IPS-11a (cell line): ENCODE data around the gene MPHOSPH9.

Source experiments
- H3K4me3 ChIP-seq: one replicate; pipeline ENCODE4 v1.5.1; 2013; ENCODE audit warnings: low read depth, low read length, control low read depth

MPHOSPH9 gene

DNA sequence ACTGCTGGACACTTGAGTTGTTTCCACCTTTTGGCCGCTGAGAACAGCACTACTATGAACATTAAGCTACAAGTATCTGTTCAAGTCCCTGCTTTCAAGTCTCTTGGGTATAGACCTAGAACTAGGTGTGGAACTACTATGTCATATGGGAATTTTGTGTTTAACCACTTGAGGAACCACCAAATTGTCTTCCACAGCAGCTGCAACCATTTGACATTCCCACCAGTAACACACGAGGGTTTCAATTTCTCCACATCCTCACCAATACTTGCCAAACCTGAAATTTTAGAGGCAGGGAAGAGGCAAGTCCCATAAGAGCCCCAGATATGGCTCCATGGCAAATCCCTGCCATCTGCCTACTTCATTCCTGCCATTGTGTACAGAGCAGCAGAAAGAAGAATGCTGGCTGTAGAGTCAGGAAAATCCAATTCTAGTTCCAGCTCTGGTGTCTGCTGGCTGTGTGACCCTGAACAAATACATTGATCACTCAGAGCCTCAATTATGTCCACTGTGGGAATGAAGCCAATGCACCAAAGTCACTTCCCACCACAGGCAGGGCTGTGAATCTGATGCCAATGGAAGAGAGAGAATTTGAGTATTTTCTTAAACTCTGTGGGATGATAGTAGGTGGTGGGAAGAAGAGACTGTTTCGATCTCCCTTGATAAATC, 99.9 kb downstream of the MPHOSPH9 start:
- no peak overlapping the region for H3K4me3 ChIP-seq

DNA sequence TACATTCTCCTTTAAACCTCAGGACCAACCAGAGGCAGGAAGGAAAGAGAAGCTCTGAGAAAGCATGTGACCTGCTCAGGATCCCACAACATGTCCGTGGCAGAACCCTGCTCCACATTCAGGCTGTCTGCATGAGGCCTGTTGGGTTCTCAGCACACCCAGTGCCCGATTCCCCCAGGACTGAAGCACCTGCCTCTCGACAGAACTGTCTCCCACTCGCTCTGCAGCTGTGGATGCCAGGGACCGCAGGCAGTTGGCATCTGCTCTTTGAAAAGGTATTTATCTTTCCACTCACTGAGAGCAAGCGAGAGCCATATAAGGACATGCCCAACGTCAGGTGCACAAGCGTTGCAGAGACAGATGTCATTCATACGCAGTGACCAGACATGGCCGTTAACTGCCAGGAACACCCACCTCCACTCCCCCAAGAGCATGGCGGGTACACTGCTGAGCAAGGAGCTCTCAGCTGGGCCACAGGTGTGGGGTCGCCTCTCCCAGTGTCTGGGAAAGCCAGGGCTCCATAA, 101.0 kb downstream of the MPHOSPH9 start:
- H3K4me3 ChIP-seq: no peak overlapping the region

DNA sequence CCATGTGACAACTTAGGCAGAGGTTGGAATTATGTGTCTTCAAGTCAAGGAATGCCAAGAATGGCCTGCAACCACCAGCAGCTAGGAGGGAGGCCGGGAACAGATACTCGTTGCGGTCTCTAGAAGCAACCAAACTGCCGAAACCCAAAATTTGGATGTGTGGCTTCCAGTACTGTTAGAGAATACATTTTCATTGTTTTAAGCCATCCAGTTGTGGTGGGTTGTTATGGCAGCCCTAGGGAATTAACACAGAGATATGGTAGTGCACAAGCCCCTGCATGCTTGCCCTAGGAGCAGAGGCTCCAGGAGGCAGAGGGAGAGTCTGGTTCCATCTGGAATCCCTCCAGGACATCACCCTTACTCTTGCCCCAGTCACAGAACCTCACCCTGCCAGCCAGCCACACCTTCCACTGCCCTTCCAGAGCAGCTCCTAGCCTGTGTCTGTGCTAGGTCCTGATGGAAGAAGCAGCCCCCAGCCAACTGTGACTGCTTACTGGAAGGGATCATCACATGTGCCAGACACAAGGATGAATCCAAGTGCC, 101.6 kb downstream of the MPHOSPH9 start:
- H3K4me3 ChIP-seq: no peak overlapping the region

DNA sequence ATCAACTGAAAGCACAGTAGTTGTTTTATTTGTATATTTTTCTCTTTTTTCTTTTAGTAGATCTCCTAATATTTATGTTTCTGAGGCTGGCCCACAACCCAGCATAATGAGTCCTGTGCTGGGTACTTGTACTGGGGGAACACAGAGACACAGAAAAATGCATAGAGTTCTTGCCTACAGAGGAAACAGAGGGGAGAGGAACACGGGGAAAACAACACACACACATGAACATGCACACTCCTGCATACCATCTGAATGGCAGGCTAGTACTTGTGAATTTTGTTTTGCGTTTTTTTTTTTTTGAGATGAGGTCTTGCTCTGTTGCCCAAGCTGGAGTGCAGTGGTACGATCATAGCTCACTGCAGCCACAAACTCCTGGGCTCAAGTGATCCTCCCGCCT, 103.3 kb downstream of the MPHOSPH9 start:
- H3K4me3 ChIP-seq: no peak overlapping the region

DNA sequence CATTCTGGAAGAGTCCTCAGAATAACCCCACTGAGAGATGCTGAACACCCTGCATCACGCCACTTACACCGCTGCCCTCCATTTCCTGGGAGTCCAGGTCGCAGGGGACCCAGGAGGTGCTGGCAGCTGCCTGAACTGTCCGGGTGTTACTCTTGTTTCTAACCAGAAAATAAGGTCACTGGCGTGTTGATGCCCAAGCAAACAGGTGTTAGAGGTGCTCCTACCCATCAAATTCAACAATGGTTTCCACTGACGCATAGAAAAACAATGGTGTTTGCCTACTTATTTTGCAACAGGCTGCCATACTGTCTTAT, 105.8 kb downstream of the MPHOSPH9 start:
- H3K4me3 ChIP-seq: no peak overlapping the region

DNA sequence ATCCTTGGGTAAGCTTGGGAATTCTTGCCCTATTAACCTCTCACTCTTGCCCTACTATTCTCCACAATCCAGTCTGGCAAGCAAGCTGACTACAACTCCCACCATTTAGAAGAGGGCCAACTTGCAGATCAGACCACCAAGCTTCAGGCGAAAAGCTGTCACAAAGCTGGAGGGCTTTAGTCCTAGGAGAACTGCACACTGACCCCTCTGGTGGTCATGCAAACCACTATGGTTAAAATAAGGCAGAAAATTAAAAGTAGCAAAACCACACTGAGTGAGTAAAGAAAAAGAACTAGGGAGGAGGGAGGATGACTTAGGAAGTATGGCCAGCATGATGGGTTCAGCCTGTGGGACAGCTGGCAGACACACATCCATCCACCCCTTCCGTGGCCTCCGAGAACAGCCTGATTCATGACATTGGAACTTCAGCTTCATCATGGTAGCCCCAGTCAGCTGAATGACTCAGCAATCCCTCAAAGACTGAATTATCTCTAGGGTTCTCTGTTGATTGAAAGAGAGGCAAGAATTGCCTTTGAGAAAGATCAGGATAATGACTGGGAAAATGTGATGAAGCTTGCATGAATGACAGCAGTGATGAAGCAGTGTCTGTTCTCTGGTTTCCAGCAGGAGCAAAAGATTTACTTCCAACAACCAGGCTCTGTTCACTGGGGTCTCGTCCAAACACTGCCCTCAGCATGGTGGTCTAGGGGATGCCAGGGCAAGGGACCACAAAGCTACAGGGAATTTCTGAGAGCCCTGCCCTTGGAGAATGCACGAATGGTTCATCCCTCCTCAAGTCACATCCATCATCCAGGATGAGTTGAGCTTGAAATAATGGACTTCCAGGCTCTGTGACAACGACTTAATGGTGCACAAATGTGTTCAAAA, 106.4 kb downstream of the MPHOSPH9 start:
- no peak overlapping the region for H3K4me3 ChIP-seq

DNA sequence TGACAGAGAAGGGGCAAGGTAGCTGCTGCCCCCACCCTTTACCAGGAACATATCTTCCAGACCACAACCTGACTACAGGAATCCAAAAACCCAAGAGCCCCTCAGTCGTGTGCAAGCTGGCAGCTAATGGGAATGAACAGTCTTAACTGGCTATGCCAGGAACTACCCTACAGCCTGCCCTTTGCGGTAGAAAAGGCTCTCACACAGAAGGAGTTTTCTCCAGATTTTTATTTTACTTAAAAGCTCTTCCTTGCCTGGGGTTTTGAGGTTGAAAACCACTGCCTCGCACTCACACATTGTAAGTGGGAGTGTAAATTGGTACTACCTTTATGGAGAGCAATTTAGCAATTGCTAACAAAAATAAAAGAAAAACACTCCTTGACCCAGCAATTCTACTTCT, 110.3 kb downstream of the MPHOSPH9 start:
- no peak overlapping the region for H3K4me3 ChIP-seq

DNA sequence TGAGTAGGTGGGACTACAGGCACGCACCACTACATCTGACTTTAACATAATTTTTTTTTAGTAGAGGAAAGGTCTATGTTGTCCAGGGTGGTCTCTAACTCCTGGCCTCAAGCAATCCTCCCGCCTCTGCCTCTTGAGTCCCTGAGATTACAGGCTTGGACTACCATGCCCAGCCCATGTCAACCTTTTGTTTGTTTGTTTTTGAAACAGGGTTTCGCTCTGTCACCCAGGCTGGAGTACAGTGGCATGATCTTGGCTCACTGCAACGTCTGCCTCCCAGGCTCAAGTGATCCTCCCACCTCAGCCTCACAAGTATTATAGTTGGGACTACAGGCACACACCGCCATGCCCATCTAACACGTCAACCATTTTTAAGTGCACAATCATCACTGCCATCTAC, 111.3 kb downstream of the MPHOSPH9 start:
- no peak overlapping the region for H3K4me3 ChIP-seq

DNA sequence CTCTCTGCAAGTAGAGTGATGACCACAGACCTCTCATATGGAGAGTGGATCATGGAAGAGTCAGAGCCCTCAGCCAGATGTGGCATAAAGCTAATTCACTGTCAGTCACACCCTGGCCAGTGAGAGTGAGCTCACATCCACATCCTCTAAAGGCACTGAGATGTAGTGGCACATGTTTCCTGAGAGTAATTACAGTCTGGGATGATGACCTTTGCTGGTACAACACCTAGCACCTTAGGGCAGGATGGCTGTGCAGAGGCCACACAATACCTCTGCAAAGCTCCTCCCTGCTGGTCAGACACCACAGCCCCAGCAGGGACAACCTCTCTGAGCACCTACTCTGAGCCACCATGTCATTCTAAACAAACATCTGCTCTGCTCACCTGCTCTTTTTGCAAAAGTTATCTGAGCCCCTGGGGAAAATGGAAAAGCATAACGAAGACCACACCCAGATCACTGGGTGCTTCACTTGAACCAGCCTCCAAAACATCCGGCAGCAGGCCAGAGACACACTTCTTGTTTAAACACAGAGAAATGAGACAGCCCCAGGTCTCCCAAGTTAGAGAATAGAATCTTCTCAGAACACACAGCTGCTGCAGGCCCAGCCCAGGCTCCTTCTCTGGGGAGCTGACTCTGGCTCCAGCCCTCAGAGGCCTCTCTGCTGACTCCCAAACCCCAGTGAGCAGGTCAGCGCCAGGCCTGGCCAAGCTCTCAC, 112.3 kb downstream of the MPHOSPH9 start:
- H3K4me3 ChIP-seq: no peak overlapping the region

DNA sequence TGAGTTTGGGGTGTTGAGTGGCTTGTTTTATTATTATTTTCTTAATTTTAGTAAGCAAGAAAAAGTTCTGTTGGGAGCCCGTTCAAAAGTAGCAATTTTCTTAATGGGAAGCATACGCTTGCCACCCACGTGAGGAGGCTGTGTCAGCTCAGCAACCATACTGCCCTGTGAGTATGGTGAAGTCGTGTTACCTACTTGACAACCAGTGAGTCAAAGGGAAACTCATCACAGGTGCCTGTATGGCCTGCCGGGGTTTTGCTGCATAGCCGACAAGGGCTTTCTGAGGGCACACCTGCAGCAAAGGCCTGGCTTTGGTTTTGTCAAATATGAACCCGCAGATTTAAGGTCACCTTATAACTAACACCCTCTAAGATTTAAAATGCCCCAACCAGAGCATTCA, 113.1 kb downstream of the MPHOSPH9 start:
- H3K4me3 ChIP-seq: no peak overlapping the region

DNA sequence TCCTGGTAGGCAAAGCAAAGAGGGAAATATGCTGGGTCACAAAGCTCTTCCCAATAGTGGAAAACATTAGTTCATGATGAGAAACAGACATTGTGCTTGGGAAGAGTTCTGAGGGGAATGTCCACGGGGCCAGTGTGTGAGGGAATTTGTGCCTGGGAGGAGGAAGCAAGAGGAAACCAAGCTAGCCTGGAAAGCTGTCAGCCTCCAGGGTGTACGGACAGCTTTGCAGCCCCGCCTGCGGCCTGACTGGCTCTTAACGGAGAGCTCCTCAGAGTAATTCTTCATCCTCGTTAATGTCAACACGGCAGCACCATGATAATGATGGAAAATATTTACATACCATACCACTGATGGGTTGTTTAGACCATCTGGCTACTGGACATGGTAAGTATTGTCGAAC, 114.4 kb downstream of the MPHOSPH9 start:
- H3K4me3 ChIP-seq: no peak overlapping the region

DNA sequence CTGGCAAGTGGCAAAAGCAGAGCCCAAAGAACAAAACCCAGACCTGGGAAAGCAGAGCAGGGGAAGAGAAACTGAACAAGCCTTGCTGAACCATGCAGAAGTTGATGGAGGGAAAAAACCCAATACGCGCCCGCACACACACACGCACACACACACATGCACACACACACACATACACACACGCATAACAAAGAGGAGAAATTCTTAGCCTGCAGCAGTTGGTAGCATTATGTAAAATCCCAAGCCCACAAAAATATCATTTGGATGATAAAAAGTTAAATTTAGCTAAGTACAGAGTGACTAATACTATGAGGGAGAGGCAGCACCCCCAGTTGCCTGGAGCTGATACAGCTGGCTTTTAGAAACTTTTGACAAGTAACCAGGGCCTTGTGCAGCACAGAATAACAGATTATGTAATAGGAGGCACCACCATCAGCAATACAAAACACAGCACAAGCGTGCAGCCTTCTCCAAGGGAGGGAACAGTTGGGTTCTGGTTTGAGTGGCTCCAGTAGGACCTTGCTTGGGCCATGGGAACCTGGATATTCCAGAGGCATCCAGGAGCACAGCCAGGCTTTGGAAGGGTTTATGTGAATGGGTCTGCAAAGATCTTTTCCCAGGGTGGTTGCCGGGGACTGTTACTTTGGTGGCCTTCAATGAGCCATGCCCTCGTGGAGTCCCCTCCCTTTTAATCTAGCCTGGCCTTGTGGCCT, 117.4 kb downstream of the MPHOSPH9 start:
- no peak overlapping the region for H3K4me3 ChIP-seq

DNA sequence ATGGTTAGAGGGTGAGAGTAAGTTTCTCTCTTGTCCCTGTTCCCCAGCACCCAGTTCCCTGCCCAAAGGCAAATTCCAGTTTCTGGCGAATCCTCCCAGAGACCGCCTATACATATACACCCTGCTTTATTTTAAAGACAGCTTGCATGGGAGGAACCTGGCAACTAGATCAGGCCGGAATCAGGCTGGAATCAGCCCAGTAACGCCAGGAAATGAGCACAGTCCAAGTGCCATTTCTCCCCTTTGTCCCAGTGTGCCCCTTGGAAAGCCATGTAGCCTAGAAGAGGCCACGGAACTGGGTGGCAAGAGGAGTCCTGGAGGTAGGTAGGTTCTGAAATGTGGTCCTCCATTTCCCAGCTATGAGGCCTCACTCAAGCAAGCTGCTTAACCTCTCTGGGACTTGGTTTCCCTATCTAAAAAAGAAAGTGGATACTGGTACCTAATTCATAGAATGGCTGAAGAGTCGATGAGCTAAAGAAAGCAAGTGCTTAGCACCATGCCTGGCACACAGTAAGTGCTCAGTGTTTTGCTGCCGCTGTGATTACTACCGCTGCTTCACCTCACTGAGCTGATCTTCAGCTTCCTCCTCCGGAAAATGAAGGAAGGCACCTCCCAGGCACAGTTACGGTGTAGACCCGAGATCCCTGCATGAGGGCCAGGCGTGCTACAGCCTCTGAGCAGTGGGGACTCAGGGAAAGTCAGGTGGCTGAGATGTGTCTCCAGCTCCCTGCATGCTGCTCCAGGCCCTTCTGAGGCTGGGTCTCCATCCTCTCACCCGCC, 118.4 kb downstream of the MPHOSPH9 start:
- no peak overlapping the region for H3K4me3 ChIP-seq

DNA sequence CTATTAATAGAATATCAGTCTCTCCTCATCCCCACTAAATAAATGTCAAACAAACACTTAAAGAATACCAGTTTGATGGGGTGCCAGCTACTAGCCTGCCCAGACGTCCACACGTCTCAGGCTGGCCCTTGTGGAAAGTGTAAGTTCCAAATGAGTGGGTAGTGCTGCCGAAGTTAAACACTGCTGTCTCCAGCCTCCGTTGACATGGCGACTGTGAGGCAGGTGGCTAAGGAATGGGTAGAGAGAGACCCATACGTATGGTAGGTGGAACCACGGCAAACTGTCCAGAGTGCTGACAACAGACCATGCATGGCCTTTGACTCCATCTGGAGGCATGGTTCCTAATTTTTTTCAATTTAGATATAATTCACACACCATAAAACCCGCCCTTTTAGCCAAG, 119.9 kb downstream of the MPHOSPH9 start:
- H3K4me3 ChIP-seq: no peak overlapping the region

DNA sequence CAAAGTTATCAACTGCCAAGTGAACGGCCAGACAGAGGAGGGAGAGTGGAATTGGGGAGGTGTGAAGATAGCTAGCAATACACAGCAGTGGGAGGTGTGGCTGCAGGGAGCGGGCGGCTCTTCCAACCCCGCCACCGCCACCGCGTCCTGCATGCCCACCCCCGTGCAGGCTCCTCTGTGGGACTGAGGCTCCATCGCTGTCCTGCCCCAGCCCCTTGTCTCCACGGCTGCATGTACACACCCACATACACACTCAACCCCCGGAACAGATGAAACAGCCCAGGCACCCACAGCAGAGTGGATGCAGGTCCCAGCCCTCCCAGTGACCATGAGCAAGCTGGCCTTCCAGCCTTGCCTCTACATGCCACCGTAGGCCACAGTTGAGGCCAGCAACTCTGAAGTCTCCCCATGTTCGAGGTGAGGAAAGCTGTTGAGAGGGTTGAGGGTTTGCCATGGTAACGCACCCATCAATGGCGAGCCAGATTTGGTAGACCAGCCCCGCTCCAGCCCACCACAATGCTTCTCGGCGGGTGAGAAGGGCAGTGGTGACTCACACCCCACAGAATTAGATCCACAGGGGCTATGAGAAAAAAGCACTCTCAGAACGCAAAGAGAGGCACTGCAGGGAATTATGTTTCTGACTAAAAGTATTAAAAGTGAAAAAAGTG, 121.3 kb downstream of the MPHOSPH9 start:
- H3K4me3 ChIP-seq: no peak overlapping the region

DNA sequence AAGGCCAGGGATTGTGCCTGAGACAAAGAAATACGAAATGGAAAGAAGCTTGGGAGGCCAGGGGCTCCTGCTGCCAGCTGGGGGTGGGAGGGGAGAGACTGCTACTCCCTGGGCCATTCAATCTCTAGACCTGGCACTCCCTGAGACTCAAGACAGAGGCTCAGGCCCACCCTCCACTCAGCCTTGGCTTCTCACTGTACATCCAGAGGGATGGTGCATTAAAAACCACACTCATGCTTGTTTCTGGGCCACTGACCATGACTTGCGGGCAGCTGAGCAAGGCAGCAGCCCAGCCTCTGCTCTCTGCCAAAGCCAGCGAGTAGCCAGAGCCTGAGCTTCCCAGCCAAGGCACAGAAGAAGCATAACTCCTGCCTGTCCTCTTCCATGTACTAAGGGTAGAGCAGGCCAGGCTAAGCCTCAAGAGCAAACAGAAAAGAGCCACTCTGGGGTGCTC, 123.6 kb downstream of the MPHOSPH9 start:
- no peak overlapping the region for H3K4me3 ChIP-seq

DNA sequence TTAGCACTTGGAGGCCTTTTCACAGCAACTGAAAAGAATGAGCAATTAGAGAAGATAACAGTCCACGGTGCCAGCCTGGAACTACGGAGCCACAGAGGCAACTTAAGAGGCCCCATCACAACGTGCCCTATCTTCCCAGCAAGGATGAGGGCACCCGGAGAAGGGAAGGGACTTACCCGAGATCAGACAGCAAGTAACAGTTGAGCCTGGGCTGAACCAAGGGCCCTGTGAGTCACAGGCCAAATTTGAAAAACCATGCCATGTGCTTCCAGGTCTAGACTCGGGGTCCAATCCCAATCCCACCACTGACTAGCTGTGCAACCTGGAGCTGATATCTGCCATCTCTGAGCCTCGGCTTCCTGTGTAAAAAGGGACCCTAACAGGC, 124.3 kb downstream of the MPHOSPH9 start:
- no peak overlapping the region for H3K4me3 ChIP-seq

DNA sequence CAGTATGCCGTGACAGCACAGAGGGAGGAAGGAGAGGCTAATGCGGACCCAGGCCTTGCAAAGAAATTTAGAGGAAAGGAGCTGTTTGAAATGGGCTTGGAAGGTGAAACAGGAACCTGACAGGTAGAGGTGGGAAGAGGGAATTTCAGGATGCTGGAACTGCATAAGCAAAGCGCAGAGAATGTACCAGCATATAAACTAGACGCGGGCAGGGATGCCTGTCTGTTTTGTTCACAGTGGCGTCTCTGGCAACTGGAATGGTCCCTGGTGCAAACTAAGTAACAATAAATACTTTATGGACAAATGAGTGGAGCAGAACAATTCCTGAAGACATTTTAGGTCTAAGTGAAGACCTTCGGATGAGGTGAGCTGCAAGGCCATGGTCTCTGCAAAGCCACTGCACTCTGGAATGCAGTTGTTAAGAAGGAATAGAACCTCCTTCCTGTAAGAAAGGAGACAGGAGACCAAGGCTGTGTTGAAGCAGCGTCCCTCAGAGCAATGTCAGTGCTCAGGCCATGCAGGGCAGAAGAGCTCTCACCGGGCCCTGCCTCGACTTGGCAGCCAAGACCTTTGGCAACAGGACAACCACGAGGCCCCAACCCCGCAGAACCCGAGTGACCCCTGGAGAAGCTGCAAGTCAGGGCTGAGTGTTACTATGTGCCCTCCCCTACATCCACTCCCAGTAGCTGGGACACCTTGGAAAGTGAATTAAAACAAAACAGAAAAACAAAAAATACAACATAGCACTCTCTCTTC, 124.8 kb downstream of the MPHOSPH9 start:
- H3K4me3 ChIP-seq: no peak overlapping the region
